IMR-90 (cell line): Measurements from ENCODE around the gene IP6K3. TPM values are rescaled to one million over a fixed set of nuclear protein-coding genes. Genes with fewer than 3 reads are reported as not detected.
A peak's percentile ranks its signal among the peaks of the same experiment; 100 is the strongest.

Experiments used
- ATAC-seq: fragments of 200-7000 bp; cut with Tn5 transposase; 2 replicates; pipeline ENCODE4 v1.9.1; 2020; ENCODE audit warnings: low read depth, mild to moderate bottlenecking, moderate library complexity
- BruUV-seq: library from RNA; stranded (reverse); fragments of 400-500 nt; replicated peaks from 2 replicates; lab custom pipeline; 2021; lab: Mats Ljungman, UMichigan
- CTCF ChIA-PET: fragments of 300-600 bp; formaldehyde crosslinking; extraction: SDS; loops from one replicate; lab custom pipeline; 2021; ENCODE audit warnings: antibody characterized with exemption; lab: Yijun Ruan, JAX
- POLR2A ChIA-PET: fragments of 300-600 bp; sonication (Branson Sonifier 250); formaldehyde crosslinking; loops from one replicate; lab custom pipeline; 2022; ENCODE audit warnings: antibody characterized with exemption; ENCODE audit not compliant: unreplicated experiment; lab: Charles Lee
- DNase-seq: peaks from one replicate; pipeline ENCODE4 v3.0.0; 2013
- H2AFZ ChIP-seq: replicated peaks from 2 replicates; pipeline ENCODE3; 2013; ENCODE audit warnings: low read length, mild to moderate bottlenecking; ENCODE audit not compliant: poor library complexity
- H2AK5ac ChIP-seq: 2 replicates; pipeline ENCODE4 v1.6.1; 2013; ENCODE audit warnings: low read depth, low read length, inconsistent platforms
- H2AK9ac ChIP-seq: replicated peaks from 2 replicates; pipeline ENCODE3; 2013; ENCODE audit warnings: mild to moderate bottlenecking, low read depth, low read length, moderate library complexity; ENCODE audit not compliant: poor library complexity
- H2BK120ac ChIP-seq: 2 replicates; pipeline ENCODE4 v1.6.1; 2013; ENCODE audit warnings: low read depth, low read length, inconsistent platforms
- H2BK15ac ChIP-seq: 3 replicates; pipeline ENCODE4 v1.6.1; 2013; ENCODE audit warnings: low read depth, low read length, inconsistent platforms
- H2BK20ac ChIP-seq: 2 replicates; pipeline ENCODE4 v1.6.1; 2013; ENCODE audit warnings: low read depth, mild to moderate bottlenecking, inconsistent platforms, low read length, moderate library complexity
- H2BK5ac ChIP-seq: 2 replicates; pipeline ENCODE4 v1.6.1; 2013; ENCODE audit warnings: mild to moderate bottlenecking, low read depth, low read length, inconsistent platforms; ENCODE audit not compliant: poor library complexity, severe bottlenecking
- H3K14ac ChIP-seq: replicated peaks from 2 replicates; pipeline ENCODE4 v1.6.1; 2013; ENCODE audit warnings: low read depth, low read length, inconsistent platforms
- H3K18ac ChIP-seq: 2 replicates; pipeline ENCODE4 v1.6.1; 2013; ENCODE audit warnings: low read depth, low read length, control low read depth
- H3K23ac ChIP-seq: 2 replicates; pipeline ENCODE4 v1.6.1; 2013; ENCODE audit warnings: low read depth, low read length, inconsistent platforms
- H3K27ac ChIP-seq: 2 replicates; pipeline ENCODE4 v1.5.1; 2013; ENCODE audit warnings: mild to moderate bottlenecking, control low read depth, low read length; ENCODE audit not compliant: insufficient read depth
- H3K27me3 ChIP-seq: 2 replicates; pipeline ENCODE4 v1.6.1; 2013; ENCODE audit warnings: low read length; ENCODE audit not compliant: control insufficient read depth, insufficient read depth
- H3K36me3 ChIP-seq: 2 replicates; pipeline ENCODE4 v1.6.1; 2013; ENCODE audit warnings: low read length, mixed read lengths; ENCODE audit not compliant: control insufficient read depth, insufficient read depth
- H3K4ac ChIP-seq: 2 replicates; pipeline ENCODE4 v1.6.1; 2013; ENCODE audit warnings: low read depth, low read length, inconsistent platforms
- H3K4me1 ChIP-seq: 2 replicates; pipeline ENCODE4 v1.6.1; 2013; ENCODE audit warnings: low read length, mixed read lengths; ENCODE audit not compliant: control insufficient read depth, insufficient read depth
- H3K4me2 ChIP-seq: 2 replicates; pipeline ENCODE4 v1.6.1; 2013; ENCODE audit warnings: low read depth, mild to moderate bottlenecking, control low read depth, low read length, moderate library complexity
- H3K4me3 ChIP-seq: 2 replicates; pipeline ENCODE4 v1.5.1; 2013; ENCODE audit warnings: low read depth, mild to moderate bottlenecking, control low read depth, low read length, moderate library complexity; ENCODE audit not compliant: insufficient read depth
- H3K56ac ChIP-seq: 2 replicates; pipeline ENCODE4 v1.6.1; 2013; ENCODE audit warnings: low read length, inconsistent platforms; ENCODE audit not compliant: insufficient read depth; ENCODE audit errors: extremely low read depth
- H3K79me1 ChIP-seq, 2 experiments: 2 replicates each; pipeline ENCODE4 v1.6.1; 2013; ENCODE audit warnings: low read length in 2 of 2, inconsistent platforms in 1 of 2, low read depth in 1 of 2
- H3K9ac ChIP-seq: 2 replicates; pipeline ENCODE4 v1.6.1; 2013; ENCODE audit warnings: low read depth, low read length, control low read depth
- H3K9me1 ChIP-seq: 2 replicates; pipeline ENCODE4 v1.6.1; 2013; ENCODE audit warnings: low read length, inconsistent platforms; ENCODE audit not compliant: insufficient read depth
- H3K9me3 ChIP-seq: 2 replicates; pipeline ENCODE4 v1.6.1; 2013; ENCODE audit warnings: low read length; ENCODE audit not compliant: control insufficient read depth, insufficient read depth
- H4K20me1 ChIP-seq: 2 replicates; pipeline ENCODE4 v1.6.1; 2013; ENCODE audit warnings: low read length, inconsistent platforms; ENCODE audit not compliant: insufficient read depth
- H4K5ac ChIP-seq: 2 replicates; pipeline ENCODE4 v1.6.1; 2013; ENCODE audit warnings: mild to moderate bottlenecking, low read depth, low read length, control low read depth
- H4K8ac ChIP-seq, 2 experiments: 2 replicates each; pipeline ENCODE4 v1.6.1; 2013; ENCODE audit warnings: low read depth in 2 of 2, low read length in 2 of 2, control low read depth in 1 of 2, inconsistent platforms in 1 of 2
- H4K91ac ChIP-seq: 2 replicates; pipeline ENCODE4 v1.6.1; 2013; ENCODE audit warnings: low read depth, low read length, inconsistent platforms; ENCODE audit not compliant: insufficient read depth
- RAD21 ChIP-seq: IDR thresholded peaks from 2 replicates; pipeline ENCODE4 v1.6.1; 2012; ENCODE audit warnings: low read length, improper control_type of control experiment
- USF2 ChIP-seq: fragments of 150-350 bp; IDR thresholded peaks from 2 replicates; pipeline ENCODE4 v1.6.1; 2017; ENCODE audit warnings: mild to moderate bottlenecking, antibody characterized with exemption, low read length, low read depth
- WGBS, 2 experiments: methylation state at CpG; one replicate each; pipeline versions ENCODE4 v1.1.5 to v1.1.7; 2013; ENCODE audit warnings: missing lambda C conversion rate in 2 of 2; ENCODE audit not compliant: insufficient read length in 1 of 2; ENCODE audit errors: extremely low coverage in 2 of 2; 5-methylcytosine and 5-hydroxymethylcytosine counted together
- dilution Hi-C: fragments of 300-500 bp; cut with HindIII; formaldehyde crosslinking; loops from one replicate; pipeline ENCODE4 v1.14.3; 2018; ENCODE audit warnings: low sequenced_read_pairs; ENCODE audit not compliant: unreplicated experiment
- in situ Hi-C: fragments of 300-500 bp; cut with MboI; formaldehyde crosslinking; loops from 3 replicates; pipeline ENCODE4 v1.14.3; 2019; ENCODE audit warnings: low sequenced_read_pairs, inconsistent platforms, mixed read lengths
- intact Hi-C: fragments of 100-400 bp; cut with micrococcal nuclease; formaldehyde crosslinking; loops from 2 replicates; pipeline ENCODE4 v1.10.0; 2022
- polyA plus RNA-seq, 3 experiments: library from polyadenylated mRNA; depleted of rRNA; stranded (reverse); fragments of >200 nt; gene quantifications; 2 replicates each; pipeline ENCODE4 v1.2.3, GENCODE V29; 2012; ENCODE audit warnings: low replicate concordance in 1 of 3
- total RNA-seq: library from RNA; depleted of rRNA; stranded (reverse); fragments of >200 nt; gene quantifications from 2 replicates; pipeline ENCODE4 v1.2.3, GENCODE V29; 2012

IP6K3 gene
- total and polyA plus RNA-seq, 2 of the 4 experiments (the other 2 are of a cell fraction) = 0.18 to 0.51 TPM

GRCh38 chr6:33742092-33742491, 4.6 kb downstream of the IP6K3 start:
- no peak for DNase-seq
- peak overlapping the region; percentile 10 for H2AFZ ChIP-seq
- H3K27ac ChIP-seq = no peak overlapping the region
- no peak overlapping the region for H4K8ac ChIP-seq
- H3K4ac ChIP-seq = no peak overlapping the region
- no peak overlapping the region for H3K14ac ChIP-seq
- no peak overlapping the region for H2BK15ac ChIP-seq
- ATAC-seq = no peak
- no peaks in the 10 kb centered on the region; a peak in 1 of 4 replicates for H3K79me1 ChIP-seq
- H4K91ac ChIP-seq = no peak overlapping the region
- 71% methylated on average over 6 of the region's 9 CpGs; no CpG with 5 or more reads in 1 of the 2 experiments for WGBS, 2 experiments
- peaks cover 8% of the 10 kb centered on the region; the same call in 1 of the 2 replicates for H3K27me3 ChIP-seq
- dilution Hi-C loops (no loop called here), in situ Hi-C loops (no loop called here), intact Hi-C loops (no loop called here)
- ChIA-PET POLR2A (no interaction called here), CTCF (no interaction called here)
- no peaks in the 10 kb centered on the region; the same call in 1 of the 2 replicates for H4K20me1 ChIP-seq
- no peak overlapping the region for H3K4me2 ChIP-seq
- H2BK120ac ChIP-seq = no peak overlapping the region
- H2AK5ac ChIP-seq = no peak overlapping the region
- no peak overlapping the region for H3K4me3 ChIP-seq
- H4K5ac ChIP-seq = no peak overlapping the region
- no peak overlapping the region for H3K23ac ChIP-seq
- H2BK20ac ChIP-seq = no peak overlapping the region
- H3K18ac ChIP-seq = no peak overlapping the region
- no peaks in the 10 kb centered on the region for H3K9me3 ChIP-seq
- TF ChIP-seq RAD21 (no peak), USF2 (peak; percentile 50)
- no peak overlapping the region for H2BK5ac ChIP-seq
- BruUV-seq = no TSS peak
- no peak overlapping the region for H3K9ac ChIP-seq
- H3K9me1 ChIP-seq = peaks cover 8% of the 10 kb centered on the region
- H3K56ac ChIP-seq = no peak overlapping the region
- no peak overlapping the region for H2AK9ac ChIP-seq
- H3K36me3 ChIP-seq = no peaks in the 10 kb centered on the region
- H3K4me1 ChIP-seq = peaks cover 22% of the 10 kb centered on the region
